HG03439 (cell line): Measurements from ENCODE around the gene ZBTB7C.

Experiments
- ATAC-seq: cut with Tn5 transposase; IDR thresholded peaks from one replicate; pipeline ENCODE4 v1.9.1; 2021; ENCODE audit warnings: mild to moderate bottlenecking, moderate library complexity; ENCODE audit not compliant: unreplicated experiment

ZBTB7C gene

DNA sequence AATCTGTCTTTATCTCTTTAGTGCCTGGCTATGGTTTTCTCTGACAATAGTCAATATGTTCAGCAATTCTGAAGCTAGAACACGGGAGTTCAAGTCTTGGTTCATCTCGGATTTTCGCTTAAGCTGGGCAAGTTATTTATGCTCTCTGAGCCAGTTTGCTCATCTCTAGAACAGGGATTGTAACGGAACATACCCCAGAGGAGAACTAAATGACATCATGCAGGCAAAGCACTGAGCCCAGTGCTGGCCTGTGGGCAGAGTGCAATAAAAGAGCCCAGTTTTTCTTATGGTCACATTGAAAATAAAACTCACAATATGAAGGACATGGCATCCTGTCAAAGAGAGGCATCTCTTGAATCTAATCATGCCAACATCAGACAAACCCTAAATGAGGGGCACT lies 143.9 kb downstream of the ZBTB7C start:
- no peak for ATAC-seq

GRCh38 chr18:48263914-48264902 lies 145.0 kb downstream of the ZBTB7C start:
- no peak for ATAC-seq

DNA sequence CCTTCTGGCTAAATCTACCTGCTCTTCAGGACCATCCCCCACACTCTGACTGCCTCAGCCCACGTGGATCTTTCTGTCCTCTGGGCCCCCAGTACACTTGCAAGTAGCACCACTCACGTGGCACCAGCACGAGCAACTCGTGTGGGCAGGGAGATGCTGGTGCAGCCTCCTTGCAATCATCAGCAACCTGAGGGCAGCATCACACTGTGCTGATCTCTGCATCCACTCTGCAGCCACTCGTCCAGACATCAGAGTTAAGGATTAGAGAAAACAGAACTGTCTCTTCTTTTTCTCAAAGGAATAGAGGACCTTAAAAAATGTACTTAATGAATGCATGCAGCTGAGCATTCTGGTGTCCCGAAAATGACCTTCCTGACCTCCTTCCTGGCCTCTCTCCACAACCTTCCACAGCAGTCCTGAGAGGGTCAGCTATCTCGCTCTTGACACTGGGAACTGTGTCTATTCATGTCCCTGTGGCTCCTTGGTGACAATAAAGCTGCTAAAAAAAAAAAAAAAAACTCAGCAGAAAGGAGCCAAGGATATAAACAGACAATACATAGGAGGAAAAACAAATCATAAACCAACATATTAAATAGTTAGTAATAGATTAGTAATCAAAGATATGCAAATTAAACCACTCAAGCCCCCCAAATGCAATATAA lies 145.9 kb downstream of the ZBTB7C start:
- ATAC-seq = no peak

GRCh38 chr18:48260237-48260636 lies 148.9 kb downstream of the ZBTB7C start:
- no peak for ATAC-seq

GRCh38 chr18:48256848-48257247 lies 152.3 kb downstream of the ZBTB7C start:
- no peak for ATAC-seq

- ATAC-seq = no peak
These were observed 155.0 kb downstream of the ZBTB7C start for GRCh38 chr18:48254077-48254602.

GRCh38 chr18:48252525-48252924 lies 156.7 kb downstream of the ZBTB7C start:
- no peak for ATAC-seq

DNA sequence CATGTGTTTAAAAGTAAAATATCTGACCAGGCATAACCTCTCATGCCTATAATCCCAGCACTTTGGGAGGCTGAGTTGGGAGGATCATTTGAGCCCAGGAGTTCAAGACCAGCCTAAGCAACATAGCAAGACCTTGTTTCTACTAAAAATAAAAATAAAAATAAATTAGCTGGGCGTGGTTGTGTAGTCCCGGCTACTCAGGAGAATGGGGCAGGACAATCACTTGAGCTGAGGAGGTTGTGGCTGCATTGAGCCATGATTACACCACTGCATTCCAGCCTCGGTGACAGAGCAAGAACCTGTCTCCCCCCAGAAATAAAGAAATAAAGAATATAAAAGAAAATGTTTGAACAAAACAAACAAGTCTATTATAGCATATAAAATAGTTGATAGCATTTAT lies 158.3 kb downstream of the ZBTB7C start:
- ATAC-seq = no peak

DNA sequence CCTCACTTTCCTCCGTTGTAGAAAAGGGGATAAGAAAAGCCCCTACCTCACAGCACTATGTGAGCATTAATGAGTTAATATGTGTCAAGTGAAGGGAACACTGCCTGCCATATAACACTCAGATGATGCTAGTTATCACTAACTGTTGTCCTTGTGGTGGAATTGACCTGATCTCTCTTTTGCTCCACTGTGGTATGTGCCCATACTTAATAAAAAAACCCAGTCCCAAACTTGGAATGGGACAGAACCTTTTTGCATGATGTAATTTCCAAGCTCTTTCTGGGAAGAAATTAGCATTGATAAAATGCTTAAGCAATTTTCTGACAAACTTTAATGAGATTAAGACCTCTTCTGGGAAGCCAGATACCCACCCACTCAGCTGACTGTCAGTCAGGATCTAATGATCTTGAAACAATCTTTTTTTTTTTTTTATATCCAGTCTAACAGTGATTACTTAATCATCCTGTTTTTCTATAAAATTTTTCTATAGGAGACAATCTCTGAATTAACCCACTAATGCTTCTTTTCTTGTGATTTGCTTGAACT lies 158.7 kb downstream of the ZBTB7C start:
- ATAC-seq = no peak

- no peak for ATAC-seq
These were observed 159.3 kb downstream of the ZBTB7C start for GRCh38 chr18:48249854-48250253.

- no peak for ATAC-seq
These were observed 164.7 kb downstream of the ZBTB7C start for GRCh38 chr18:48244530-48244929.

GRCh38 chr18:48238636-48239035 lies 170.5 kb downstream of the ZBTB7C start:
- ATAC-seq = no peak

DNA sequence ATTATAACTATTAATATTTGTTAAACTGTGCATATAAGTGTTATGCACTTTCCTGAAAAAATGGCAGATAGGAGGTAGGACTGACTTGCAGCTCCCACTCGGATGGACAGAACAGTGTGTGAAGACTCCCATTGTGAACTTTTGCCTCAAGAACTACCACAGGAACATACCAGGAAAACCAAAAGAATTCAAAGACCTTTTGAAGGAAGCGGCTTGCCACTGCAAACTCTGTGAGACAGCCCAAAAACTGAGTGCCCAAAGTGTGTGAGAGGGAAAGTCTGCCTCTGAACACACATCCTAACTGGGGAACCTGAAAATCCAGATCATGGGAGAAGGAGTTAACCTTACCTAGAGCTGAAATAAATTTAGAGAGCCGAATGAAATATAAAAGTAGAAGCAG lies 171.0 kb downstream of the ZBTB7C start:
- no peak for ATAC-seq

DNA sequence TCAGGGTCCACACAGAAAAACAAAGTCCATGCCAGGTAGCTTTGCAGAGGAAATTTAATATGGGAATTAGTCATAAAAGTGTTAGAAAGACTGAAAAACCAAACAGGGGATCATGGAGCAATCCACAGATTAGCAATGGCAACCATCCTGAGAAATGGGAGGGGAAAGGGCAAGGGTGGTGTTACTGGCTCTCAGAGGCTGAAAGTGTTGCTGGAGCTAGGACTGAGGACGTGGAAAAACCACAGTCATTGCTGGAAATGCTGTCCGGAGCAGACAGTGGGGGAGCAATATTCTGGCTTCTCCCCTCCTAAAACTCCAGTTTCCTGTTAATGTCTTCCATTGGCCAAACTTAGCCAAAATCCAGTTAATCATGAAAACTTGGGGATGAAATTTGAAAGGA lies 172.4 kb downstream of the ZBTB7C start:
- no peak for ATAC-seq

DNA sequence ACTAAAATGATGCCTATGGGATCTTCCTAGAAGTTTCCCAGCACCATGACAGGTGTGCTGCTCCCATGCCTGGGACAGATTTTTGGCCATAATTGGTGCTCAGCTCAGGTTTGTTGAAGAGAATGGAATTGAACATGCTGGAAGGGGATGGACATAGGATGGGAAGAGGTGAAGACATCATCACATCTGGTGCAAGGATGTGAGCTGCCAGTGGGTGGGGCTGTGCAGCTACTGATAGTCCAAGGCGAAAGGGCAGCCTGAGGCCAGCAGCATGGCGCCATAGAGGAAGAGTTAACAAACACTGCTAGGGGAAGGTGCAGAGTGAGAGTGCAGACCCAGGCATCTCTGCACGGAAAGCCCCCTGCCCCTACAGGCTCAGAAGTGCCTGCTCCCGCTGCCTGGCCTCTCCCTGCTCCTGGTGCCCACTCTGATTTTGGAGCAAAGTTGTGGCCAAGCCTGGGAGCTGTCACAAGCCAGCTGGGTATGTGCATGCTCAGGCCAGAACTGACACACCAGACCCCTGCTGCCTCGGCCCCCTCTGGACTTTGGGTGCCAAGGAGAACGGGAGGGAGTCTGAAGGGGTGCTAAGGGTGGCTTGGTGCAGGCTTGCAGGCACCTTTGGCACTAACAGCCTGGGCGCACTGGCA lies 178.6 kb downstream of the ZBTB7C start:
- no peak for ATAC-seq

DNA sequence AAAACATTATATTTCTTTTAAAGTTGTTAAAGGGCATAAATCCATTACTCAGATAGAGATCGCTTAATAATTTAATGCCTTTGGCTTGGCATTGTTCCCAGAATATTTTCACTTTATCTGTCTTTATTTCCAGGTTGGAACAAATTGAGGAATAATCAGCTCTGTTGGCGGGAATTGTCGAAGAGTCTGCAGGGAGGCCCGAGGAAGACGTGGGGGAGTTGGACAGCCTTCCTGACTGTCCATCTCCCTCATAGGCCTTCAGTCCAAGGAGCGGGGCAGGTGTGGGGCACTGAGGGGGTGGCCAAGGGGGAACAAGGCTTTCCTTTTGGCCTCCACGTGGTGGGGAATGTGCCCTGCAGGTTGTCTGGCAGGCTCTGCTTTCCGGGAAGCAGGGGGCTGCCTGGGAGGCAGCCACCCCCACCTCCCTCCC lies 179.6 kb downstream of the ZBTB7C start:
- no peak for ATAC-seq

DNA sequence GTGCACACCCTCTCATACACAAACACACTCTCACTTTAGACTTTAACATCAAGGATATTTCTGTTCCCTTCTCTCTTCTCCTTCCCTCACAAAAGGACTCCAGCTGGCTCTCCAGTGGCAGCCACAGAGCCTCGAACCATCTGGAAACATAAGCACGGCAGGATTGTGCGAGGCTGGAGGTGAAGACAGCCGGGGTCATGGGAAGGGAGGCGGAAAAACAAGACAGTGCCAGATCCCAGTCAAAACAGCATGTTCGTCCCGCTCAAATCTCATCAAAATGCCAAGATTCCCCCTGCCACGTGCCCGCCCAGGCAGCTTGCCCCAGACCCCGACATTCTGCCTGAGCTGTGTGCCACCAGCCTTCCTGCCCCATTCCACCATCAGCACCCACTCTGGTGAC lies 180.3 kb downstream of the ZBTB7C start:
- no peak for ATAC-seq

DNA sequence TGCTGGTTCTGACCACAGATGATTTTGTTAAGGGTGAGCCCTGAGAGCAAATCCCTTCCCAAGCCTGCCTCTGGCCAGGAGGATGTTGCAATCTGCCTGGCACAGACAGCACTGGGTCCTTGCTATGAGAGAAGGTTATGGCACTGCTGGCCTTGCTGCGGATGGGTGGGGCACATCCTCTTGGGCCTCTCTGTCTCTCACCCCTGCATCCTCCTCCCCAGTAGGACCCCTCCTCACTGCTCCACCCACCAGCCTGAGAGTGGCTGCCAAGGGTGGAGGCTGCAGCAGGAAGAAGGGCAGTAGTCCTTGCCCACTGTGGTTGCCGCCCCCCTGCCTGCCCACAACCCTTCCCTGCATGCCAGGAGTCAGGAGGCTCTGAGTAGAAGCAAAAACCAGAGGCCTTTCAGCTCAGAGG lies 180.9 kb downstream of the ZBTB7C start:
- ATAC-seq = no peak

- no peak for ATAC-seq
These were observed 182.0 kb downstream of the ZBTB7C start for GRCh38 chr18:48227206-48227605.

GRCh38 chr18:48226401-48226800 lies 182.8 kb downstream of the ZBTB7C start:
- no peak for ATAC-seq

- ATAC-seq = no peak
These were observed 187.1 kb downstream of the ZBTB7C start for GRCh38 chr18:48222118-48222517.
